NCI-H2227 (cell line): ENCODE results near the gene RPTOR.

Experiments
- DNase-seq: peaks from one replicate; lab custom pipeline; 2025; ENCODE audit not compliant: unreplicated experiment; lab: John Stamatoyannopoulos, UW

Gene RPTOR

DNA sequence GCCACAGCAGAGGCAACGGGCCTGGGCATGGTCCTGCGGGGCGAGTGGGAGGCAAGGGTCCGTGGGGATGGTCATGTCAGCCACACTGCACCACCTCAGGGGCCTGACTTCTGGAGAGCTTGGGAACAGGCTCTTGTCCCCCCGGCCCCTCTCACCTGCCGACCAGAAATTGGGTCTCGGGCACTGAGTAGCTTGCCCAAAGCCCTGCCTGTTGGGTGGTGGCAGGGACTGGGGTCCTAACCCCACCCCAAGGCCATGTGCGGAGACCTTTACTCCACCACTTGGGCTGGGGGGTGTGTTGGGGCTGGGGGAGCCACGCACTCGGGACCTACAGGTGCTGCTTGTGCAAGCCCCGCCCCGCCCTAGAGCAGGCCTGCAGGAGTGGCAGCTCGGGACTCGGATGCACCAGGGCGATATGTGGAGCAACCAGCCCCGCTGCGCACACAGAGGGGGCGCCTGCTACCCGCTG, 422.8 kb downstream of the RPTOR start:
- no peak for DNase-seq

DNA sequence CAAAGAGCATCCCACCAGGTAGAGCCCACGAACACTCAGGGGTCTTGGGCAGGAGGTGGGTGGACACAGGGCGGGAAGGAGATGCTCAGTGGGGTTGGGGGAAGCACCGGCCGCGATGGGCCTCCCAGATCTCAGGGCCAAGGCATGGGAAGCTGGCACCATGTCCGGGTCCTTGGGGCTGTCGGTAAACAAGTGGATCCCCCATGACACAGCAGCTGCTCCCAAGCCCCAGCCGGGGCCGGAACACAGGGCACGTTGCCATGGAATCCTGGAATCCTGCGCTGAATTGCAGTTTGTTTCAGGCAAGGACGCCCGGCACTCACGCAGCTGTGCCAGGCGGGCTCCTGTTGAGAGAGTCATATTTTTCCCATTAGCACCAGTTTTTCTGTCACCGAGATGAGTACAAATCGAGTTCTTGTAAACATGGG, 424.0 kb downstream of the RPTOR start:
- peak; percentile 78 for DNase-seq

DNA sequence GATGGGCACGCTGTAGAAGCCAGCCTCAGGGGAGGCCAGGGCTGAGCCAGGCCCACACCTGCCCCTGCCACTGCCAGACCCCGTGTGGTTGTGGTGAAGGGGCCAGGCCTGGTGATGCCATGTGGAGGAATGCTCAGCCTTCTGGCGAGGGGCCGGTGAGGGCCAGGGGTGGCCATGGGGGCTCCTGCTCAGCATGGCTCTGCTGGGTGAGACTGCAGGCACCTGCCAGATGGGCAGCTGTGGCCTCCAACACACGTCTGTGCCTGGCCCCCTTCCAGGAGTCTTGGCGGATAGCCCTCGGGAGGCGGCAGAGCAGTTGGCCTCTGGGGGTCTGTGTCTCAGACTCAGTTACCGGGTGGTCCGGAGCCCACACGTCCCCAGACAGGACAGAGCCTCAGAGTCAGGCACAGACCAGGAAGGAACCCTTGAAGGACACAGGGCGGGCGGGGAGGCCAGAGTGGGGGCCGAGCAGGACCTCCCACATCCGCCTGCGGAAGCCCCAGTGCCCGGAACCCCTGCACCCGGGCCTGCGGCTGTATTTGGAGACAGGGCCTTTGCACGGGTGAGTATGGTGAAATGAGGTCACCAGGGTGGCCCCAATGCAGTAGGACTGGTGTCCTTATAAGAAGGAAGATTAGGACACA, 424.5 kb downstream of the RPTOR start:
- no peak for DNase-seq

DNA sequence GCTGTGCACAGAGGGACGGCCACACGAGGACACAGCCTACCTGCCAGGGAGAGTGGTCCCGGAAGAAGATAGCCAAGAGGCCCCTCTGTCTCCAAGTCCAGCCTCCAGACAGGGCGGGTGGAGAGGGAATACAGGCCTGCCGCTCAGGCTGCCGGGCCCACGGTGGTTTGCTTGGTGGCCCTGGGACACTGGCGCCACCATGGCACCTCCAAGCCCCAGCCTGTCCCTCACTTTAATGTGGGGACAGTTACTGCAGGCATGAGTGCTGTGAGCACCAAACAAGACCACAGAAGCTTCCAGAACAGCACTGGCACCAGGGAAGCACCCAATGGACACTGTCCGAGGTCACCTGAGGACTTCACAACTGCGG, 425.0 kb downstream of the RPTOR start:
- DNase-seq = no peak

DNA sequence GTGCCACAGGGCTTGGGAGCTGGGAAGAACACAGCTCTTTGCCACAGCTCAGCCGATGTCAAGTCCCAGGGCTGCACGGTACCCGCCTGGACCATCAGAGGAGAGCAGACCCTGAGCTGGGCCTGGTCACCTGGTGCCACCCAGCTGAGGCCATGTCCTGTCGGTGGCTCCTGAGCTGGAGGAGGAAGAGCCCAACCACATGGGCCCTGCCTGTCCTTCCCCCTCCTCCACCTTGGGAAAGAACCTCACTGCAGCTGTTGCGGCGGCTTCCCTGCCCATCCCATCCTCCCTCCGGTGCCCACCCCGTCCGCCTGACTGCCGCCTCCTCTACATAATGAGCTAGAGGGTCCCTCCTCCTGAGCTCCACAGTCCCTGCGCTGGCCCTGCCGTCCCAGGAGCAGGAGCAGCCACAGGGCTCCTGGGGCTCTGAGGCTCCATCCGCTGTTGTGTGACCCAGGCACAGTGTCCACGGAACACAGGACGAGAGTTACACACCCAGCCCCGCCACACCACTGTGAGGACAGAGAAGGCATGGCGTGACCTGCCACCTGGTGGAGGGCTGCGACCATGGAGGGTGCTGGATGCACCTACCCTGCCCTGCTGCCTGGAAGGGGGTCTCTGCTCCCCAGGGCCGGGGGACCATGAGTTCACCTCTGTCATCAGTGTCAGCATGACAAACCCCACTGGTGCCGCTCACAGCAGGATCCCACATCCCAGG, 425.6 kb downstream of the RPTOR start:
- no peak for DNase-seq

DNA sequence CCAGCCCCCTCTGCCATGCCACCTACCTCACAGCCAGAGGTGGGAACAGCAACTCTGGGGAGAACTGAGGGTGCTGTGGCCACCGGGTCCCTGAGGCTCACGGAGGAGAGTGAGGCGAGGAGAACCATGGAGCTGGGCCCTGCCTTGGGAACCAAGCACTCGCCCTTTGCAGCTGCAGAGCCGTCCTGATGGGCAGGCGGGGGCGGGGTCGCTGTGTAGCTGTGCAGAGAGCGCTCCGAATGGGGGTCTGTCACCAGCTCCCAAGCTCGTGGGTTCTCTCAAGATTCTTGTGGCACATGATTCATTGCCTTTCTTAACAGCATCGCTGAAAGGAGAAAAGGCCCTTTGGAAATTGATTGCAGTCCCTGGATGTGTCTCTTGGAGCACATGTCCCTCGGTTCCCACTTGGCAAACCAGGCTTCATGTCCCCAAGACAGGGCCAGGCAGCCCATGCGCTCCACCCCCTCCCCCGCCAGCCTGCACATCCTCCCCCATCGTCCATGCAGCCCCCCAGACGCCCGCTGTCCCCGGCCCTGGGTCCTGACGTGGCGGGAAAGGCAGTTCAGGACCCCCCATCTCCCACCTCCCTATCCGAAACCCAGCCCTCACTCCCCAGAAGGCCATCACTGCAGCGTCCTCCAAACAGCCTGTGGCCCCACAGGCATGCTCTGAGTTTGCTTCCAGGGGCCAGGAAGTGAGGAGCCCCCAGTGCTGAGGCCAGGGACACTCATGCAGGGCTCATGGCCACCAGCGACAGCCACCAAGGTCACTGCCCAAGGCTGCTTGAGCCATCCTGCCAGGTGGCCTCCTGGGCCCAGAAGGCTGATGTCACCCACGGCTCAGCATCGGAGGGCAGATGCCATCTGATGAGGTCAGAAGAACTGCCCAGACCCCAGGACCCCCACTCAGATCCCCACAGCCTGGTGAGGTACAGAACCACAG, 426.4 kb downstream of the RPTOR start:
- DNase-seq = no peak

DNA sequence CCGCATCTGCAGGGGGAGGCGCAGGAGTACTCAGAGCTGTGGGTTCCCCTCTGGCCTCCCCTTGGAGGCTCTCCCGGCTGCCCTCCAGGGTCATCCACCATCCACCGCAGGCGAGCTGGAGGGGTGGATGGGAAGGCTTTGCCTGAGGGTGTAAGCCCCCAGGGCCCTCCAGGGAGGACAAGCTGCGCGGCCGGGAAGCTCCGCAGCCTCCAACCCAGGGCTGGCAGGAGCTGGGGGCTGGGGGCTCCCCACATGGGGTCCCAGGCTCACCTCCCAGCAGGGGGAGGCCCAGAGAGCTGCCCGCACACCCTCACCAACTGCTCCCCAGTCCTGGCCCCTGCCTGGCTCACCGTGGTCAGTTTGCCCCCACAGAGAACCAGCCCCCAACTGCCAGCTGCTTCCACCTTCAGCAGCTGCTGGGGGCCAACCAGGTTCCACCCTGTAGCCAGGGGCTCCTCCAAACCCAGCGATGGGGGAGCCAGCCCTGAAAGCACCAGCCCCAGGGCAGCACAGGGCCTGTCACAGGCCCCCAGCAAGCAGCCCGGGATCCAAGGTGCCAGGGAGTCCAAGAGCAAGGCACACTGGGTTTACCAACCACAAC, 427.2 kb downstream of the RPTOR start:
- no peak for DNase-seq

DNA sequence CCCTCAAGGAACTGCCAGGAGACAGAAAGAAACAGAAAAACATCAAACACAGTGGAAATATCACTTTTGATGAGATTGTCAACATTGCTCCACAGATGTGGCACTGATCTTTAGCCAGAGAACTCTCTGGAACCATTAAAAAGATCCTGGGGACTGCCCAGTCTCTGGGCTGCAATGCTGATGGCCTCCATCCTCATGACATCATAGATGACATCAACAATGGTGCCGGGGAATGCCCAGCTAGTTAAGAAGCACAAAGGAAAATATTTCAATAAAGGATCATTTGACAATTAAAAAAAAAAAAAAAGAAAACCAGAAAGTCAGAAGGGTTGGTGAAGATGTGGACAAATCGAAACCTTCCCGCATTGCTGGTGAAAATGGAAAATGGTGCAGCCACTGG, 432.1 kb downstream of the RPTOR start:
- DNase-seq = no peak

DNA sequence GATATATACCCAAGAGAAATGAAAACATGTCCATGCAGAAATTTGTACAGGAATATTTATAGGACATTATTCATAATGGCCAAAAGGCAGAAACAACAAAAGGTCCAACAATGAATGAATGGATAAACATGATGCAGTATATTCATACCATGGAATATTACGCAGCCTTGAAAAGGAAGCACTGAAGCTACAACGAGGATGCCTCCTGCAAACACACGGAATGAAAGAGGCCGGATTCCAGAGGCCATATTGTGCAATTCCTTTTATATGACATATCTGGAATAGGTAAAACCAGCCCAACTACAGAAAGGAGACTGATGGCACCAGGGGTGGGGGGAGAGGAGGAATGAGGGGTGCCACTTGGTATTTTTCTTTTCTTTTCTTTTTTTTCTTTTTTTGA, 432.5 kb downstream of the RPTOR start:
- no peak for DNase-seq

DNA sequence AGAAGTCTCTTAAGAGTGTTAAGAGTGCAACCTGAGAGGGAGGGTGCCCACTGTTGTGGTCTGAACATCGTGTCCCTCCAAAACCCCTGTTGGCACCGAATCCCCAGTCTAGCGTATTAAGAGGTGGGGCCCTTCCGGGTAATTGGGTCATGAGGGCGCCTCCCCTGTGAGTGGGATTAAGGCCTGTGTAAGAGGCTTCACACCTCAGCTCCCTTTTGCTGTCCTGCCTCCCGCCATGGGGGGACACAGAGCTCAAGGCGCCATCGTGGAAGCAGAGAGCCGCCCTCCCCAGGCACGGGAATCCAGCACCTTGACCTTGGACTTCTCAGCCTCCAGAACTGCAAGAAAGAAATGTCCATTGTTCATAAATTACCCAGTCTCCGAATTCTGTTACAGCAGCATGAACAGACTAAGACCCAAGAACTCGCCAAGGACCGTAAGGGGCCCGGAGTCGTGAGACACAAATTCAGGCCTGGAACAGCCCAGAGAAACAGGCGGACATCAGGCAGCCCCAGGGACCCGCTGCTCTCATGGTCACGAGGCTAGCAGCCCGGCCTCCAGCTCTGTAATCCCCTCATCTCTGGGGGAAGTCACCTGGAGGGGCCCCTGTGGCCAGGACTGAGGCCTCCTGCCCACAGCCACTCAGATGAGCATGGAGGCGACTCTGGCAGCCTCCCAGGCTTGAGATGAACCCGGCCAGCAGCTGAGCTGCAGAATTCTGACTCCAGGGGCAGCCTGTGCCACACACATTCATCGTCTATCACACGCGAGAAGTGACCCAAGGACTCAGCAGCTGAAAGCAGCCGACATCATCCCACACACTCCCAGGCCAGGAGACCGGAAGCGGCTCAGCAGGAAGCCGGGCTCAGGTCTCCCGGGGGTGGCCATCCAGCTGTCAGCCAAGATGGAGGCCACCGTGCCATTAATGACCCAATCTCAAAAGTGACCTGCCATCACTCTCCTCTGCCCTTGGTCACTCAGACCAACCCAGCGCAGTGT, 434.2 kb downstream of the RPTOR start:
- no peak for DNase-seq

DNA sequence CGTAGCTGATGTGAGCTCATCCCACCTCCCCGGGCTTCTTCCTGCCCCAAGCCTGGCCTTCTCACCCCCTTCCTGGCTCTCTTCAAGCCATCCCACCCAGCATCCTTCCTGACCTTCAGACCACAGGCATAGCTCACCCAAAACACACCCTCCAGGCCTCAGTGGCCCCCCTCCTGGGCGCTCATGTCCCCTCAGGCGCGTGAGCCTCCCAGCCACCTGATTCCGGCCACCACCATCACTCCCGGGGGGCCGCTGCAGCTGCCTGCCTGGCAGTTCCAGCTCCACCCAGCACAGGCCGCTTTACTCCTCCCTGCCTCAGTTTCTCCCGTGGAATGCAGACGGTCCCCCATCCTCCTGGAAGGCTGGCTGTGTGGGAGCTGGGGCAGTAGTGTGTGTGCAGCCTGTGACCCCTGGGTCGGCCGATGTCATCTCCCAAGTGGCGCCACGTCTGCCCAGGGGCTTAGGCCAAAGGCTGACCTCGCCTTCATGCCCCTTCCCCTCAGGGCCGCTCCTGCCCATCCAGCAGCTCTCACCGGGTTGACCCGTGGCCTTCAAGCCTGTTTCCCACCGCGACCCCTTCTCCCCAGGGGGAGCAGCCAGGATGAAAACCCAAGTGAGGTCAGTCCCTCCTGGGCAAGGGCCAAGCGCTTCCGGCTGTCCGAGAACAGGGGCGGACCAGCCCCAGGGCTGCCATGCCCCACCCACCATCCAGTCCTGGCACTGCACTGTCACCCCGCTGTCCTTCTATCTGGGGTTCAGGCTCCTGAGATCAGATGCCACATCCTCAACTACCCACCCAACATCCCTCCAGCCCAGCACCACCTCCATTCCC, 435.1 kb downstream of the RPTOR start:
- DNase-seq = no peak

DNA sequence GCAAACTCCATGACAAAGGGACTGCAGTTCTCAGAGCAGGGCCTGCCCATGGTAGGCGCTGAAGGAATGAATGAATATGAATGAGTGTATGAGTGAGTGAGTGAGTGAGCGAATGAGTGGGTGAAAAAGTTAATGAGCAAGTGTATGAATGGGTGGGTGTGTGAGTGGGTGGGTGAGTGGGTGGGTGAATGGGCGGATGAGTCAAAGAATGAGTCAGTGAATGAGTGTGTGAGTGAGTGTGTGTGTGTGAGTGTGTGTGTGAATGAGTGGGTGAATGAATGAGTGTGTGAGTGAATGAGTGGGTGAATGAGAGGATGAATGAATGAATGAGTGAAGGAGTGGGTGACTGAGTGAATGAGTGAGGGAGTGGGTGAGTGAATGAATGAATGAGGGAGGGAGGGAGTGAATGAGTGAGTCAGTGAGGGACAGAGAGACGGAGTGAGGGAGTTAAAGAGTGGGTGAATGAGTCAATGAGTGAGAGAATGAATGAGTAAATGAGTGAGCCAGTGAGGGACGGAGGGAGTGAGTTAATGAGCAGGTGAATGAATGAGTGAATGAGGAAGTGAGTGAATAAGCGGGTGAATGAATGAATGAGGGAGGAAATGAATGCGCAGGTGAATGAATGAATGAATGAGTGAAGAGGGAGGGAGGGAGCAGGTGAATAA, 435.9 kb downstream of the RPTOR start:
- DNase-seq = no peak

DNA sequence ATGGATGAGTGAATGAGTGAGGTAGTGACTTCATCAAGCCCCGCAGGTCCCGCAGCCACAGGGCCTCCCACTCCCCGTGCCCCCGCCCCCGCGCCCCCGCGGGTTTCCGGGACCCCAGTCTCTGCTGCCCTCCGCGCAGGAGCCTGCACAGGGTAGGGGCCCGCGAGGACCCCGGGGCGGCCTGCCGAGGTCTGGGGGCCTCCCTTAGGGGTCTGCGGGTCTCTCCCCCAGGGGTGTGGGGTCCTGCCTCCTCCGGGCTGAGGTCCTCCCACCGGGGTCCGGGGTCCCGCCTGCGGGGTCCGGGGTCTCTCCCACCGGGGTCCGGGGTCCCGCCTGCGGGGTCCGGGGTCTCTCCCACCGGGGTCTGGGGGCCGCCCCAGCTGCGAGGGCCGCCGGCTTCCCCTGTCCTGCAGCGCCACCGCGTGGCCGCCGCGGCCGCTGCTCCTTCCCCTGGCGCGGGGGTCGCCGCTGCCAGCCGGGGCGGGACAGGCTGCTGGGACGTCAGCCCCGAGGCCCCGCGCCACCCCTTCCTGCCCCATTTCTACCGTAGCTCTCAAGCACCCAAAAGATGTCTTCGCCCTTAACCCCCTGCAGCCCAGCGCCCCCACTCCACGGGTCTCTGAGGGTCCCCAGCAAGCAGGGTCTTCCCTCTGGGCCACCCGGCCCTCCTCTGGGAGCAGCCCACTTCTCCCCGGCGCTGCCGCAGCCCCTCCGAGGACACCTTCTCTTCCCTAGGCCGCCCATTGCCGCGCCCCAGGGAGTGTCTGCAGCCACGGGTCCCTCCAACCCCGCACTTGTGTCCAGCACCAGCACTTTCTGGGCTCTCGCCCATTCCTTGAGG, 436.6 kb downstream of the RPTOR start:
- peak; percentile 72 for DNase-seq

DNA sequence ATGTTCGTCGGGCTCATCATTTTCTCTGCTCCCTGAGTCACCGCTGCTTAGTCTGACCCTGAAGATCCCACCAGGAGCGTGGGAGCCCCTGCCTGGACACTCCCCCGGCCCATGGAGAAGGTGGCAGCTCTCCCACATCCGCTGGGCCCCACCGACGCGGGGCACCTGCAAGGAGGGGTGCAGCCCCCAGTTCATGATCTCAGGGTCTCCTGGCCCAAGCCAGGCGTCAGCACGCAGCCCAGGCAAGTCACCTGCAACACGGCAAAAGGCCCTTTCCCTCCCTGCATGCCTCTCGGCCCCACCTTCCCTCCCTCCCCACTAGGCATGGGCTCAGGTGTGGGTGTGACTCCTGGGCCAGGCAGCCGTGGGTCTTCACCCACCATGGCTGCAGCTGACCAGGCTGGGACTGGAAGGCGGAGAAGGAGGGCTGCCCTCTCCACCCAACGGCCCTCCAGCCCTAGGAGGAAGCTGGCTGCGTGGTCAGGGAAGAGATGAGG, 437.3 kb downstream of the RPTOR start:
- no peak for DNase-seq

DNA sequence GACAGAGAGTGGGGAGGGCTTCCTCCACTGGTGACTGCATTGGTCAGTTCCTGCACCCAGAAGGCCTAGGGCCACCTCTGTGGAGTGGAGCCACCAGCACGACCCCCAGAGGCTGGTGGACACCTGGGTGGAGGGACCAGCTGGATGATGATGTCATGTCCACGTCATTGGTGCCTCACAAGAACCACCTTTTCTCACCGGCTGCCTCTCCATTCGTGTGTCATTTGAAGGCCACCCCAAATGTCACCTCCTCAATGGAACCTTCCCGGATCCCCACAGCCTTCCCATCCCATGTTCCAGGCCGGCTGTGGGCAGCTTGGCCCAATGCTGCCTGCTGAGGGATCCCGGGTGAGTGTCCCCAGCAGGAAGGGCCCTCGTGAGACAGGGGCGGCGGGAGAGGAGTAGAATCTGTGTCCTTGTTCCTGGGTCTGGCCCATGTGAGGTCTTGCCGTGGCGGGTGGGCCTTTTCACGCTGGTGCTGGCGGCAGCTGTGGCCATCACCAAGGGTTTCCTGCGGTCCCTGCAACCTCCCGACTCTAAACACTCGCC, 437.9 kb downstream of the RPTOR start:
- DNase-seq = no peak

DNA sequence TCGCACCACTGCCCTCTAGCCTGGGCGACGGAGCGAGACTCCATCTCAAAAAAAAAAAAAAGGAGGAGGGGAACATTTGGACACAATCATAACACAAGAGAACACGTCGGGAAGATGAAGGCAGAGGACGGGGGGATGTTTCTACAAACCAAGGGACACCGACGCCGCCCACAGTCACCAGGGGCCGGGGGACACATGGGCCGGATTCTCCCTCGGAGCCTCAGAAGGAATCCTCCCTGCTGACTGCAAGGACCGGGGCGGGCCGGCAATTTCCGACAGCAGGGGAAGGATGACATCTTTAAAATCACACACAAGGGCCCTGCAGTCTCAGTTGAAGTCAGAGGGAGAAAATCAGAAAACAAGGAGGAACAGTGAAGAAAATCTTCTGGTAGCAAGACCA, 438.9 kb downstream of the RPTOR start:
- DNase-seq = no peak

DNA sequence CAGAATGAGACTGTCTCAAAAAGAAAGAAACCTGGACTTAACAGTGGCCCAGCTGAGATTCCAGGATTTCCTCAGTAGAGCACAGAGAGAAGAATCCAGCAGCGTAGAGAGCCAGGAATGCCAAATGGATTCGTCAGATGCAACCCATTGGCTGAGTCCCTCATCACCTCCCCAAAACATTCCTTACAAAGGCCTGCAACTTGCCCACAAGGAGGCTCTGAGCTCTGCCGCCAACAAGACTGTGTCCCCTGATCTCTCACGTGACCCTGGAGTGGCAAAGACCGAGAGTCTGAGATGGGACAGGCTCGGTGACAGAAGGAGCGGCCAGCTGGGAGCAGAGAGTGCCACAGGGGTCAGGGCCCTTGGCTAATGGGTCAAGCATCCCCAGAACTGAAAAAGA, 440.1 kb downstream of the RPTOR start:
- no peak for DNase-seq
